Stimulated activated CD4-positive, alpha-beta T cell treated with anti-CD3 and anti-CD28 coated beads, Interleukin-2, amount 100 ng/mL, for 48 hours (primary cell): Measurements from ENCODE around the gene POU3F1.

Experiments used
- DNase-seq, 2 donors: peaks; one replicate each; pipeline ENCODE4 v3.0.0-alpha.2; 2020

POU3F1 gene

GRCh38 chr1:38072858-38073257 is 26.3 kb upstream of the POU3F1 start:
- DNase-seq = no peak

GRCh38 chr1:38071312-38072256 is 25.0 kb upstream of the POU3F1 start:
- no peak for DNase-seq

GRCh38 chr1:38068980-38069340 is 22.4 kb upstream of the POU3F1 start:
- no peak for DNase-seq

GRCh38 chr1:38068220-38068979 is 21.8 kb upstream of the POU3F1 start:
- no peak for DNase-seq

- DNase-seq = no peak
These were observed 17.8 kb upstream of the POU3F1 start for GRCh38 chr1:38064197-38064903.

GRCh38 chr1:38063616-38064015 is 17.0 kb upstream of the POU3F1 start:
- DNase-seq = no peak

GRCh38 chr1:38062361-38063288 is 16.0 kb upstream of the POU3F1 start:
- DNase-seq = no peak

GRCh38 chr1:38061883-38062328 is 15.3 kb upstream of the POU3F1 start:
- no peak for DNase-seq

GRCh38 chr1:38061290-38061689 is 14.7 kb upstream of the POU3F1 start:
- DNase-seq = no peak

GRCh38 chr1:38060498-38060897 is 13.9 kb upstream of the POU3F1 start:
- DNase-seq = no peak

- no peak for DNase-seq
These were observed 13.2 kb upstream of the POU3F1 start for GRCh38 chr1:38059635-38060250.

GRCh38 chr1:38055965-38056364 is 9.4 kb upstream of the POU3F1 start:
- DNase-seq = no peak

GRCh38 chr1:38055398-38055797 is 8.8 kb upstream of the POU3F1 start:
- no peak for DNase-seq

- DNase-seq = no peak
These were observed 7.0 kb upstream of the POU3F1 start for GRCh38 chr1:38053416-38054091.

GRCh38 chr1:38052750-38053415 is 6.3 kb upstream of the POU3F1 start:
- DNase-seq = no peak

GRCh38 chr1:38051079-38051543 is 4.5 kb upstream of the POU3F1 start:
- DNase-seq = no peak

- no peak for DNase-seq
These were observed 3.9 kb upstream of the POU3F1 start for GRCh38 chr1:38050397-38051078.

- DNase-seq = no peak
These were observed 1.1 kb upstream of the POU3F1 start for GRCh38 chr1:38047603-38048141.

- peak; percentile 65 to 69 for DNase-seq
These were observed 450 bp upstream of the POU3F1 start for GRCh38 chr1:38046884-38047602.
